ENCODE data around the gene ATOH8.

The ATOH8 gene

DNA sequence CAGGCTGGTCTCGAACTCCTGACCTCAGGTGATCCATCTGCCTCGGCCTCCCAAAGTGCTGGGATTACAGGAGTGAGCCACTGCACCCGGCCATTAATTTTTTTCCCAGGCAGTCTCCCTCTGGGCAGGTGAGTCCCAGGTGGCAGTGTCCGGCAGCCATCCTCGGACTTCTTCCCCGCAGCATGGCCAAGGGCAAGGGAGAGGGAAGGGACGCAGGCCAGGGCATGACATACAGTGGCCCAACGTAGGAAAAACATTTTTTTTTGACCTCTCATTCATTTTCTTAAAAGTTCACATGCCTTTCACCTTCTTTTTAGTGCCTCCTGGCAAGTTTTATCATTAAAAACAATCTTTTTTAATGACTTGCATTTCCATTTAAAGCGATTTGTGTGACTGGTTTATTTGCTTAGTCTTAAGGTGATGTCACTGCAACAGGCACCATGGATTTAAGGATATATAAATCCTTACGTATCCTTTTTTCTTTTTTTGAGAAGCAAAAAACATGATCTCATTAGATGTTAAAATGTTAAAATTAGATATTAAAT, 23.0 kb upstream of the ATOH8 start:
- no peak overlapping the region for H3K4me2 ChIP-seq (ENCODE audit: low read length, poor library complexity, severe bottlenecking)
- H3K79me1 ChIP-seq (replicated peaks; ENCODE audit: low read length, poor library complexity, severe bottlenecking), result no peaks in the 10 kb centered on the region
- no peak overlapping the region for H3K14ac ChIP-seq (ENCODE audit: low read length in 2 of 2)
- H2AK5ac ChIP-seq (ENCODE audit: low read length, severe bottlenecking), result no peak overlapping the region
- no peak overlapping the region for H2BK120ac ChIP-seq (ENCODE audit: low read depth, low read length)
- no peak overlapping the region for H2AFZ ChIP-seq (ENCODE audit: low read depth, low read length)
- no peak overlapping the region for H4K91ac ChIP-seq (ENCODE audit: low read length)
- no peak overlapping the region for H2BK5ac ChIP-seq (ENCODE audit: low read depth, low read length, poor library complexity, severe bottlenecking)
- H3K27me3 ChIP-seq (ENCODE audit: control insufficient read depth in 1 of 2, insufficient read depth in 1 of 2, low read length in 2 of 2), result peaks cover 0 to 13% of the 10 kb centered on the region in 2 experiments
- H3K27ac ChIP-seq (ENCODE audit: low read length, poor library complexity, severe bottlenecking), result no peak overlapping the region
- no peaks in the 10 kb centered on the region for H3K4me1 ChIP-seq (ENCODE audit: control insufficient read depth, insufficient read depth, low read depth, low read length)
- no peak overlapping the region for H4K8ac ChIP-seq (ENCODE audit: low read length)
- H2BK12ac ChIP-seq (ENCODE audit: low read length in 2 of 2), result no peak overlapping the region
- no peak overlapping the region for H3K18ac ChIP-seq (ENCODE audit: low read depth in 1 of 2, low read length in 2 of 2)
- 90% methylated on average over 9 of the region's 10 CpGs for WGBS
- H3K4me3 ChIP-seq (ENCODE audit: insufficient read depth in 1 of 2, low read depth in 1 of 2, low read length in 2 of 2), result no peak overlapping the region
- no peak overlapping the region for H3K23ac ChIP-seq (ENCODE audit: low read length in 2 of 2)
- no peaks in the 10 kb centered on the region for H3K9me3 ChIP-seq (ENCODE audit: control insufficient read depth, low read length)
- H2BK15ac ChIP-seq (ENCODE audit: low read depth, poor library complexity, severe bottlenecking), result no peak overlapping the region
- no peak for DNase-seq
- no peaks in the 10 kb centered on the region for H3K36me3 ChIP-seq (ENCODE audit: control insufficient read depth in 1 of 2, insufficient read depth in 2 of 2, low read depth in 1 of 2, low read length in 2 of 2)
- H3K4ac ChIP-seq (ENCODE audit: low read depth in 1 of 2, low read length in 2 of 2), result no peak overlapping the region
- H3K9ac ChIP-seq (ENCODE audit: low read length), result no peak overlapping the region

DNA sequence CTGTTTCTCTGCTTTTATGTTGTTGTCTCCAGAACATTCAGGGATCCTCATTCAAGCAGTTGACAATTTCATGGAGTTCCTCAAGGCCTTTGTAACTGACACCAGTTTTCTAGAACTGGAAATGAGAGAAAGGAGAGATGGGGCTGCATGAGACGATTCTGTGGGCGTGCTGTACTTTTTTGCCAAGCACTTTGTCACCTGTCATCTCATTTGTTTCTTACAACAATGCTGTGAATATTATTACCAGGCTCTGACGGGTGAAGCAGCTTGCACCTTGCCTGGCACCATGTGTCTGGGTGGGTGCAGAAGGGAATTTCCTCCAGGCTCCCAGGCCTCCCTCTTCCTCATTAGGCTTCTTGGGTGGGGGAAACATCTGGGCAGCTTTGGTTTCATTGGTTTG, 22.2 kb upstream of the ATOH8 start:
- H2BK15ac ChIP-seq (ENCODE audit: low read depth, poor library complexity, severe bottlenecking), result no peak overlapping the region
- no peak overlapping the region for H2BK5ac ChIP-seq (ENCODE audit: low read depth, low read length, poor library complexity, severe bottlenecking)
- WGBS, result 100% methylated on average over 2 of the region's 3 CpGs
- no peak overlapping the region for H3K23ac ChIP-seq (ENCODE audit: low read length in 2 of 2)
- H2AK5ac ChIP-seq (ENCODE audit: low read length, severe bottlenecking), result no peak overlapping the region
- no peak overlapping the region for H3K4me3 ChIP-seq (ENCODE audit: insufficient read depth in 1 of 2, low read depth in 1 of 2, low read length in 2 of 2)
- H3K14ac ChIP-seq (ENCODE audit: low read length in 2 of 2), result no peak overlapping the region
- H3K36me3 ChIP-seq (ENCODE audit: control insufficient read depth in 1 of 2, insufficient read depth in 2 of 2, low read depth in 1 of 2, low read length in 2 of 2), result no peaks in the 10 kb centered on the region
- no peak overlapping the region for H2AFZ ChIP-seq (ENCODE audit: low read depth, low read length)
- DNase-seq, result no peak
- H3K18ac ChIP-seq (ENCODE audit: low read depth in 1 of 2, low read length in 2 of 2), result no peak overlapping the region
- H3K4me1 ChIP-seq (ENCODE audit: control insufficient read depth, insufficient read depth, low read depth, low read length), result no peaks in the 10 kb centered on the region
- H3K79me1 ChIP-seq (replicated peaks; ENCODE audit: low read length, poor library complexity, severe bottlenecking), result no peaks in the 10 kb centered on the region
- H3K4ac ChIP-seq (ENCODE audit: low read depth in 1 of 2, low read length in 2 of 2), result no peak overlapping the region
- no peak overlapping the region for H3K27ac ChIP-seq (ENCODE audit: low read length, poor library complexity, severe bottlenecking)
- no peak overlapping the region for H2BK120ac ChIP-seq (ENCODE audit: low read depth, low read length)
- H3K9ac ChIP-seq (ENCODE audit: low read length), result no peak overlapping the region
- H2BK12ac ChIP-seq (ENCODE audit: low read length in 2 of 2), result no peak overlapping the region
- H3K27me3 ChIP-seq (ENCODE audit: control insufficient read depth in 1 of 2, insufficient read depth in 1 of 2, low read length in 2 of 2), result peaks cover 0 to 13% of the 10 kb centered on the region in 2 experiments
- H4K8ac ChIP-seq (ENCODE audit: low read length), result no peak overlapping the region
- H3K4me2 ChIP-seq (ENCODE audit: low read length, poor library complexity, severe bottlenecking), result no peak overlapping the region
- H4K91ac ChIP-seq (ENCODE audit: low read length), result no peak overlapping the region
- H3K9me3 ChIP-seq (ENCODE audit: control insufficient read depth, low read length), result no peaks in the 10 kb centered on the region

DNA sequence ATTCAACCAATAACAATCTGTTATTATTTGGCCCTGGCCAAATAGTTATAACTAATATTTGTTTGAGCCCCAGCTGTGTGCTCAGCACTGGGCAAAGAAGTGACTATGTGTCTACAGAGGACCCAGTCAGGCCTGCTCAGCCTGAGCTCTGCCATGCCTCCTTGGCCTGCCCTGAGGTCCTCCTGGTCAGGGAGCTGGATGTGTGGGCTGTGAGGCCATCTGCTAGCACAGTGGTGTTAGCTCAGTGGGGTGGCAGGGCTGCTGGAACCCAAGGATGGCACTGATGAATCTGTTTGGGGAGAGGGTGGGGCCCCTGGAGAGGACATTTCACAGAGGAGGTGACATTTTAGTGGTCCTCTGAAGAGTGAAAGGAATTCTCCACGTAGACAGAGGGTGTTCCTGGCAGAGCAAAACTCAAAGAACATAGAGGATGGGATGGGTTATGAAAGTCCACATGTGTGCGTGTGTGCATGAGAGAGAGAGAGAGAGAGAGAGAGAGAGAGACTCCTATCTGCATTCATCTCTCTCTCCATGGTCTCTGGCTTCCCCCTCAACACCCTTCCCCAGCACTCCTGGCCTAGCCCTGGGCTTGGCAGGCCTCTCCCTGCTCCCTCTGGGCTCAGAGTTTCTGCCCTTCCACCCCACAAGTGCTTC, 21.2 kb upstream of the ATOH8 start:
- Histone ChIP-seq H3K4ac (ENCODE audit: low read depth in 1 of 2, low read length in 2 of 2) (peak overlapping the region in 1 of 2 experiments; percentile 35), H3K27me3 (ENCODE audit: control insufficient read depth in 1 of 2, insufficient read depth in 1 of 2, low read length in 2 of 2) (peaks cover 0 to 13% of the 10 kb centered on the region in 2 experiments), H3K9ac (ENCODE audit: low read length) (no peak overlapping the region), H4K8ac (ENCODE audit: low read length) (no peak overlapping the region), H2BK5ac (ENCODE audit: low read depth, low read length, poor library complexity, severe bottlenecking) (no peak overlapping the region), H3K27ac (ENCODE audit: low read length, poor library complexity, severe bottlenecking) (no peak overlapping the region), H3K4me2 (ENCODE audit: low read length, poor library complexity, severe bottlenecking) (no peak overlapping the region), H2AFZ (ENCODE audit: low read depth, low read length) (no peak overlapping the region), H3K79me1 (replicated peaks; ENCODE audit: low read length, poor library complexity, severe bottlenecking) (no peaks in the 10 kb centered on the region), H2AK5ac (ENCODE audit: low read length, severe bottlenecking) (no peak overlapping the region), H3K4me1 (ENCODE audit: control insufficient read depth, insufficient read depth, low read depth, low read length) (peaks cover 1% of the 10 kb centered on the region), H3K18ac (ENCODE audit: low read depth in 1 of 2, low read length in 2 of 2) (no peak overlapping the region), H3K4me3 (ENCODE audit: insufficient read depth in 1 of 2, low read depth in 1 of 2, low read length in 2 of 2) (no peak overlapping the region), H2BK12ac (ENCODE audit: low read length in 2 of 2) (no peak overlapping the region), H4K91ac (ENCODE audit: low read length) (no peak overlapping the region), H2BK15ac (ENCODE audit: low read depth, poor library complexity, severe bottlenecking) (no peak overlapping the region), H3K14ac (ENCODE audit: low read length in 2 of 2) (no peak overlapping the region), H3K9me3 (ENCODE audit: control insufficient read depth, low read length) (no peaks in the 10 kb centered on the region), H3K23ac (ENCODE audit: low read length in 2 of 2) (no peak overlapping the region), H2BK120ac (ENCODE audit: low read depth, low read length) (no peak overlapping the region), H3K36me3 (ENCODE audit: control insufficient read depth in 1 of 2, insufficient read depth in 2 of 2, low read depth in 1 of 2, low read length in 2 of 2) (no peaks in the 10 kb centered on the region)
- no peak for DNase-seq
- WGBS, result no CpG with 5 or more reads among the region's 2 CpGs

DNA sequence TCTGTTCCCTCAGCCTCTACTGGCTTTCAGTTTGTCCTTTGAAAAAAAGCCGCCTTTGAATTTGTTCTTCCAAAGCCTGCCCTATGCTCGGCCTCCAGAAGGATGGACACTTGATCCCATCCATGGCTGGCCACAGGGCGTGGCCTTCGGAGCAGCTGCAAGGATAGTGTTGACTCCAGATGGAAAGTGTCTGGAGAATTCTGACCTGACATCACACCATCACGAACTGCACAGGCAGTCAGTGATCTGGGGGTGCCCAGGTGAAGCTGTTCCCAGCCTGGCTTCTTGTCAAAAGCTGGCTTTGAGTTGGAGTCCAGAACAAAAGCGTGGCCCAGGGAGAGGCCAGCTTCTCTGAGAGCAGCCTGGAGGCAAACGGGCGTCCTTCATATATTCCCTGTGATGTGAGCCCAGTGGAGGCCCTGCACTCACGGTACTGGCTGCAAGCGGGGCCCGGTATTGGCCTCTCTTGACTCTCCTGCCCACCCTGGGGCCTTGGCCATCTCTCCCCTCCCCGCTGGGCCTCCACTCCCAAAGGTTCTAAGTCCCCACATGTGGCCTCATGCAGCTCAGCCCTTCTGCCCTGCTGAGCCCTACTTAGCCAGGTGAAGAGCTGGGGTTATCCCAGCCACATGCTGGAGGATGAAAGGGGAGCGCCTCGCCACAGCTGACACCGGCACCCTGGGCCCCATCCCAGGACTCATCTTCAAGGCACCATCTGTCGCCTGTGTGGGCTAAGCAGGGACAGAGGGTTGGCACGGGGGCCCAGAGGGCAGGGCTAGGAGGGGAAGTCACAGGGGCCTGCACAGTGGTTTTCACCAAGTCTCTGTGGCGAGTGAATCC, 20.4 kb upstream of the ATOH8 start:
- Histone ChIP-seq H4K8ac (ENCODE audit: low read length) (no peak overlapping the region), H3K79me1 (replicated peaks; ENCODE audit: low read length, poor library complexity, severe bottlenecking) (no peaks in the 10 kb centered on the region), H3K9me3 (ENCODE audit: control insufficient read depth, low read length) (no peaks in the 10 kb centered on the region), H3K9ac (ENCODE audit: low read length) (no peak overlapping the region), H4K91ac (ENCODE audit: low read length) (no peak overlapping the region), H2BK120ac (ENCODE audit: low read depth, low read length) (no peak overlapping the region), H2AFZ (ENCODE audit: low read depth, low read length) (no peak overlapping the region), H3K27ac (ENCODE audit: low read length, poor library complexity, severe bottlenecking) (no peak overlapping the region), H2BK15ac (ENCODE audit: low read depth, poor library complexity, severe bottlenecking) (no peak overlapping the region), H2AK5ac (ENCODE audit: low read length, severe bottlenecking) (no peak overlapping the region), H3K23ac (ENCODE audit: low read length in 2 of 2) (no peak overlapping the region), H3K4me1 (ENCODE audit: control insufficient read depth, insufficient read depth, low read depth, low read length) (peaks cover 1% of the 10 kb centered on the region), H3K4me2 (ENCODE audit: low read length, poor library complexity, severe bottlenecking) (no peak overlapping the region), H3K4ac (ENCODE audit: low read depth in 1 of 2, low read length in 2 of 2) (peak overlapping the region in 1 of 2 experiments; percentile 35), H3K36me3 (ENCODE audit: control insufficient read depth in 1 of 2, insufficient read depth in 2 of 2, low read depth in 1 of 2, low read length in 2 of 2) (no peaks in the 10 kb centered on the region), H3K18ac (ENCODE audit: low read depth in 1 of 2, low read length in 2 of 2) (no peak overlapping the region), H2BK5ac (ENCODE audit: low read depth, low read length, poor library complexity, severe bottlenecking) (no peak overlapping the region), H3K4me3 (ENCODE audit: insufficient read depth in 1 of 2, low read depth in 1 of 2, low read length in 2 of 2) (no peak overlapping the region), H2BK12ac (ENCODE audit: low read length in 2 of 2) (peak overlapping the region in 1 of 2 experiments; percentile 16), H3K14ac (ENCODE audit: low read length in 2 of 2) (no peak overlapping the region), H3K27me3 (ENCODE audit: control insufficient read depth in 1 of 2, insufficient read depth in 1 of 2, low read length in 2 of 2) (peaks cover 0 to 6% of the 10 kb centered on the region in 2 experiments)
- no peak for DNase-seq
- WGBS, result 94% methylated on average over 18 of the region's 18 CpGs

Data from mesenchymal stem cell (in vitro differentiated cells and primary cell).